NCI-H2107 (cell line): Measurements from ENCODE around the gene JAM3.

Experiments
- DNase-seq: peaks from one replicate; lab custom pipeline; 2025; lab: John Stamatoyannopoulos, UW

The JAM3 gene

GRCh38 chr11:134068829-134069425, at the start of gene JAM3:
Gene JAM3, plus strand, starts transcription at chr11:134069072. Its CDS starts 12 bp downstream, at chr11:134069084.
- peak; percentile 80 for DNase-seq

GRCh38 chr11:134019500-134019899, 49.4 kb upstream of the JAM3 start:
- no peak for DNase-seq

- DNase-seq: no peak
These were observed 48.3 kb upstream of the JAM3 start for GRCh38 chr11:134020598-134020997.

- DNase-seq: no peak
These were observed 47.5 kb upstream of the JAM3 start for GRCh38 chr11:134021326-134021725.

GRCh38 chr11:134022748-134023147, 46.1 kb upstream of the JAM3 start:
- DNase-seq: peak; percentile 50

- DNase-seq: no peak
These were observed 44.3 kb upstream of the JAM3 start for GRCh38 chr11:134024420-134025081.

- no peak for DNase-seq
These were observed 43.8 kb upstream of the JAM3 start for GRCh38 chr11:134025082-134025429.

GRCh38 chr11:134026655-134027343, 42.1 kb upstream of the JAM3 start:
- no peak for DNase-seq

- DNase-seq: no peak
These were observed 41.2 kb upstream of the JAM3 start for GRCh38 chr11:134027671-134028070.

- DNase-seq: no peak
These were observed 40.4 kb upstream of the JAM3 start for GRCh38 chr11:134028368-134028920.

GRCh38 chr11:134030853-134031252, 38.0 kb upstream of the JAM3 start:
- no peak for DNase-seq

GRCh38 chr11:134032043-134032442, 36.8 kb upstream of the JAM3 start:
- DNase-seq: no peak

- DNase-seq: no peak
These were observed 36.3 kb upstream of the JAM3 start for GRCh38 chr11:134032501-134033091.

GRCh38 chr11:134033276-134033675, 35.6 kb upstream of the JAM3 start:
- no peak for DNase-seq

GRCh38 chr11:134033696-134034491, 35.0 kb upstream of the JAM3 start:
- DNase-seq: peak; percentile 94

GRCh38 chr11:134034496-134035381, 34.1 kb upstream of the JAM3 start:
- no peak for DNase-seq

GRCh38 chr11:134036492-134037045, 32.3 kb upstream of the JAM3 start:
- no peak for DNase-seq

GRCh38 chr11:134037046-134037908, 31.6 kb upstream of the JAM3 start:
- DNase-seq: no peak

- DNase-seq: no peak
These were observed 29.9 kb upstream of the JAM3 start for GRCh38 chr11:134038897-134039470.
